Heart left ventricle (tissue), 13 donors: ENCODE results near the gene RAD51B.

Experiments
- CTCF ChIP-seq, 12 donors: fragments of 200-600 bp; sonication (generic) in 4 of 12; IDR thresholded peaks; one replicate each; pipeline versions ENCODE4 v1.5.0 to v1.8.0; 2018 to 2022; ENCODE audit warnings: antibody characterized with exemption in 12 of 12, mild to moderate bottlenecking in 5 of 12
- POLR2A ChIP-seq, 2 donors: fragments of 450-650 bp; IDR thresholded peaks; one replicate each; pipeline ENCODE4 v1.6.1; 2017; ENCODE audit warnings: antibody characterized with exemption in 2 of 2, mild to moderate bottlenecking in 2 of 2, moderate library complexity in 2 of 2
- donor health status: ischemic (EF 13 %, LVEDD 7.1; RV severe dilation, severe dysfunction).
- donor health status: DM: no; HTN: yes; CAD: no.
- donor health status: DM: no; HTN: no; CAD: no.
- donor health status: ischemic (EF 25% LVEDD 6.9; RV normal size, moderate dysfunction).
- donor health status: ischemic (EF 25% LVEDD 5.7; RV mildly dilated, moderate dysfunction).
- donor health status: ischemic (EF 35%, LVEDD 5.7; RV mildly dilated, moderate dysfunction).
- donor health status: nonischemic (EF 11% LVEDD 7.7; RV severe dilation, severe dysfunction).
- donor health status: DM: yes; HTN: yes; CAD: no.
- donor health status: PGD.
- donor health status: ischemic (EF 29% LVEDD 5.4; RV normal size, mild dysfunction).
- donor health status: nonischemic (EF 23%, LVEDD 6.1; RV moderate dilation, normal function).

- TF ChIP-seq CTCF (IDR thresholded peaks at IDR 0.05) (no peak), POLR2A (IDR thresholded peaks at IDR 0.05) (no peak)
Measured at GRCh38 chr14:67978749-67979148, 159.2 kb downstream of the RAD51B start.
